DOHH2 (cell line): ENCODE measurements around the gene ZNF670.
"Not testable (repeated sequence)": the region's sequence is repeated elsewhere in the genome, so short reads cannot be mapped to it uniquely, and the experiment has no call there.

Source experiments
- H3F3A ChIP-seq: fragments of 200-600 bp; sonication (generic), shearing (Covaris generic); 2 replicates; pipeline ENCODE4 v1.6.0; 2016; ENCODE audit warnings: antibody characterized with exemption, mild to moderate bottlenecking; ENCODE audit not compliant: control insufficient read depth, insufficient read depth
- H3K27ac ChIP-seq: fragments of 200-600 bp; sonication (generic); 2 replicates; pipeline ENCODE4 v1.5.1; 2014; ENCODE audit warnings: low read depth, mild to moderate bottlenecking, low read length, moderate library complexity
- H3K27me3 ChIP-seq: fragments of 200-600 bp; sonication (generic); 2 replicates; pipeline ENCODE4 v1.6.1; 2014; ENCODE audit warnings: mild to moderate bottlenecking, low read length, mixed read lengths; ENCODE audit not compliant: control insufficient read depth
- H3K36me3 ChIP-seq: fragments of 200-600 bp; sonication (generic); 2 replicates; pipeline ENCODE4 v1.6.1; 2014; ENCODE audit warnings: mild to moderate bottlenecking, low read length, moderate library complexity, mixed read lengths; ENCODE audit not compliant: control insufficient read depth
- H3K4me1 ChIP-seq: fragments of 200-600 bp; sonication (generic); 2 replicates; pipeline ENCODE4 v1.6.1; 2014; ENCODE audit warnings: mild to moderate bottlenecking, low read length, mixed read lengths; ENCODE audit not compliant: control insufficient read depth
- H3K4me2 ChIP-seq: fragments of 200-600 bp; sonication (generic); 2 replicates; pipeline ENCODE4 v1.6.0; 2014; ENCODE audit warnings: mild to moderate bottlenecking, low read length, moderate library complexity
- H3K4me3 ChIP-seq: fragments of 200-600 bp; sonication (generic); 2 replicates; pipeline ENCODE4 v1.5.1; 2014; ENCODE audit warnings: mild to moderate bottlenecking, low read length, mixed read lengths
- H3K79me2 ChIP-seq: fragments of 200-600 bp; sonication (generic); 2 replicates; pipeline ENCODE4 v1.6.1; 2014; ENCODE audit warnings: mild to moderate bottlenecking, low read length, mixed read lengths; ENCODE audit not compliant: control insufficient read depth
- H3K9me2 ChIP-seq: fragments of 200-600 bp; sonication (generic); replicated peaks from 2 replicates; pipeline ENCODE4 v1.6.1; 2014; ENCODE audit warnings: mild to moderate bottlenecking, low read length, mixed read lengths; ENCODE audit not compliant: control insufficient read depth
- H3K9me3 ChIP-seq: fragments of 200-600 bp; sonication (generic); 2 replicates; pipeline ENCODE4 v1.6.1; 2014; ENCODE audit warnings: antibody characterized with exemption, low read length, mixed read lengths; ENCODE audit not compliant: control insufficient read depth, insufficient read depth
- H4K20me1 ChIP-seq: fragments of 200-600 bp; sonication (generic); 2 replicates; pipeline ENCODE4 v1.6.0; 2014; ENCODE audit warnings: low read depth, mild to moderate bottlenecking, antibody characterized with exemption, low read length, moderate library complexity; ENCODE audit not compliant: control insufficient read depth, insufficient read depth
- EZH2phosphoT487 ChIP-seq: fragments of 200-600 bp; sonication (generic); IDR thresholded peaks from 2 replicates; pipeline ENCODE4 v1.6.1; 2017; ENCODE audit warnings: borderline replicate concordance, mild to moderate bottlenecking, antibody characterized with exemption, low read length, moderate library complexity, mixed read lengths
- TF ChIP-seq, protein P1 (sequence below): fragments of 200-600 bp; sonication (generic); IDR thresholded peaks from one replicate; pipeline ENCODE4 v1.5.1; 2014; ENCODE audit warnings: antibody characterized with exemption, mild to moderate bottlenecking, low read depth, low read length; ENCODE audit not compliant: poor library complexity, severe bottlenecking

Gene ZNF670

DNA sequence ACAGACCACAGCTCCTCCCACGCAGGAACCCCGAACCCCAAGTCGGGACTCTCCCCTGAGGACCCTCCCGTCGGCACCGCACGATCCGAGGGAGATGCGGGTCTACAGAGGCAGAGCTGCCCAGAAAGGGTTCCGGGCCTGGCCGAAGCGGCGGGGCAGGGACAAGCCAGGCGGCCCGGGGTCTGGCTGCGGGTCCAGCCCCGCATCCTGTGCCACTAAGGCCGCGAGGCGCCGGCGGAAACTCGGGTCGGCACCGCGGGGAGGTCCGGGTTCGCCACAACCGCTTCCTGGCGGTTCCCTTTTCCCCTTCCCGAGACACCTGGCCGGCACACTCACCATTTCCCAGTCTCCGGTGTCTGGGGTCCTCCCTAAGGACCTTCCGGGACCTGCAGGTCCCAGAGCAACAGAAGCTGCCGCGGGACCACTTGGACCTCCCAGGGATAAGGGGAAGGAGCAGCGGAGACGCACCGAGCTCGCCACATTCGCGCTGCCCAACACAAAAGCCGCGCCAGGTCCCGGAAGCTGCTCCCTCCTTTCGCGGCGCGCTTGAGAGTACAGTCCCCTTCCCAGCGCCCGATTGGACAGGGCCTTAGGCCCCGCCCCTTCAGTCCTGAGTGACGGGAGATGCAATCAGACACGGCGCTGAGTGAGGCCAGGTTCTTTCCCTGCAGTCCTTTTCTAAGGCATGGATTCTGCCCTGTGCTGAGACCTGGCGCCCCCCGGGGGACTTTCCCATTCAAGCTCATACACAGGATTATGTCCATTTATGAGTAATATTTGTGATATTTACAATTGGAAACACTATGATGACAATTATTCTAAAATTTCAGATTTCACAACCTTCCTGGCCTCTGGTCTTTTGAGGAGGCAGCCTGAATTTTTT is at the start of gene ZNF670:
Gene ZNF670, minus strand, starts transcription at position 554 of the 883 bp plus-strand sequence. Its CDS starts 215 bp downstream, at position 339.
- Histone ChIP-seq H3K27ac (peak within 1 kb of the TSS; percentile 41), H3K4me2 (peak within 1 kb of the TSS; percentile 77)
- TF ChIP-seq, protein P1, sequence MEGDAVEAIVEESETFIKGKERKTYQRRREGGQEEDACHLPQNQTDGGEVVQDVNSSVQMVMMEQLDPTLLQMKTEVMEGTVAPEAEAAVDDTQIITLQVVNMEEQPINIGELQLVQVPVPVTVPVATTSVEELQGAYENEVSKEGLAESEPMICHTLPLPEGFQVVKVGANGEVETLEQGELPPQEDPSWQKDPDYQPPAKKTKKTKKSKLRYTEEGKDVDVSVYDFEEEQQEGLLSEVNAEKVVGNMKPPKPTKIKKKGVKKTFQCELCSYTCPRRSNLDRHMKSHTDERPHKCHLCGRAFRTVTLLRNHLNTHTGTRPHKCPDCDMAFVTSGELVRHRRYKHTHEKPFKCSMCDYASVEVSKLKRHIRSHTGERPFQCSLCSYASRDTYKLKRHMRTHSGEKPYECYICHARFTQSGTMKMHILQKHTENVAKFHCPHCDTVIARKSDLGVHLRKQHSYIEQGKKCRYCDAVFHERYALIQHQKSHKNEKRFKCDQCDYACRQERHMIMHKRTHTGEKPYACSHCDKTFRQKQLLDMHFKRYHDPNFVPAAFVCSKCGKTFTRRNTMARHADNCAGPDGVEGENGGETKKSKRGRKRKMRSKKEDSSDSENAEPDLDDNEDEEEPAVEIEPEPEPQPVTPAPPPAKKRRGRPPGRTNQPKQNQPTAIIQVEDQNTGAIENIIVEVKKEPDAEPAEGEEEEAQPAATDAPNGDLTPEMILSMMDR: no peak
- no peak for TF ChIP-seq EZH2phosphoT487

DNA sequence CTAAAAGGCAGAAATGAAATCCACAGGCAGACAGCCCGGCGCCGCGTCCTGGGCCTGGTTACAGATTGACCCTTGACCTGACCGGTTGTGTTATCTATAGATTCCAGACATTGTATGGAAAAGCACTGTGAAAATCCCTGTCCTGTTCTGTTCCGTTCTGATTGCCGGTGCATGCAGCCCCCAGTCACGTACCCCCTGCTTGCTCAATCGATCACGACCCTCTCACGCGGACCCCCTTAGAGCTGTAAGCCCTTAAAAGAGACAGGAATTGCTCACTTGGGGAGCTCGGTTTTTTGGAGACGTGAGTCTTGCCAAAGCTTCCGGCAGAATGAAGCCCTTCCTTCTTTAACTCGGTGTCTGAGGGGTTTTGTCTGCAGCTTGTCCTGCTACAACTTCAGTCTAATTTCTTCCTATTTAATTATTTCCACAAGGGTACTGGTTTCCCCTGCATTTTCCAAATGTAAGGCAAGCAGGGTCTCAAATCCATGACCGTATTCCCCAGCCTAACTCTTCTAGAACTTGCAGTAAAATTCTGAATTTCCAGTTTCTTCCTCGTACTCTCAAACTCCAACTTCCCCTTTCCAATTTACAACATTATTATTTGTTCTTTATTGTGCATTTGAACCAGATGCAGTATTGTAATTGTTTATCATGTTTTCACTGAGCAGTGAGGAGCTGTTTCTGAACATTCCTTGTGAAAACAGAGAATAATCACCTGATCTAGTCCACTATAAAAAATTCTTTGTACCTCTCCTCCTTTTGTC is 49.1 kb upstream of the ZNF670 start:
- not testable (repeated sequence) for H3K27me3 ChIP-seq, H3K9me2 ChIP-seq, H3K4me1 ChIP-seq, H4K20me1 ChIP-seq, H3K27ac ChIP-seq, H3F3A ChIP-seq
- peak overlapping the region; percentile 68 for H3K4me3 ChIP-seq
- peak overlapping the region; percentile 68 for H3K4me2 ChIP-seq
- peaks cover 32% of the 10 kb centered on the region for H3K79me2 ChIP-seq
- H3K9me3 ChIP-seq: peaks cover 14% of the 10 kb centered on the region; the same call in 1 of the 2 replicates
- peaks cover 26% of the 10 kb centered on the region for H3K36me3 ChIP-seq

More for the DNA sequence above, at the start of gene ZNF670:
- peaks cover 50% of the 10 kb centered on the region for H3K79me2 ChIP-seq
- no peaks in the 10 kb centered on the region for H3K9me2 ChIP-seq
- no peaks in the 10 kb centered on the region for H3F3A ChIP-seq
- H3K36me3 ChIP-seq: peaks cover 28% of the 10 kb centered on the region
- H3K4me3 ChIP-seq: peak within 1 kb of the TSS; percentile 85
- no peaks in the 10 kb centered on the region for H3K27me3 ChIP-seq
- H3K9me3 ChIP-seq: peaks cover 12% of the 10 kb centered on the region; the same call in 1 of the 2 replicates
- H3K4me1 ChIP-seq: peaks cover 24% of the 10 kb centered on the region
- H4K20me1 ChIP-seq: no peaks in the 10 kb centered on the region

DNA sequence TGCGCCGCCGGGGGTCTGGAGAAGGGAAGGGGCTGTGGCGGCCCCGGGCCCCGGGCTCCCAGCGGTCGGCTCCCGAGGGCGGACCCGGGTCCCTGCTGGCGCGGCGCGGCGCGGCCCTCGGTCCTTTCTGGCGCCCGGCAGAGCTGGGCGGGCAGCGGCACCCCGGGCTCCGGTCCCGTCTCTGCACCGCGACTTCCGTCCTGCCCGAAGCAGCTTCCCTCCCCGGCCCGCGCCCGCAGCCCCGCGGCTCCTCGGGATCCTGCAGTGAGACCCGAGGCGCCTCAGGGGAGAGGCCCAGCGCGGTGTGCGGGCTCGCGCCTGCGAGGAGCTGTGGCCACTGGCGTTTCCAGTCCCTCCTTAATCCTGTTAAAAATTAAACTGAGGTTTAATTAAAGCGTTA is 48.0 kb upstream of the ZNF670 start:
- not testable (repeated sequence) for H3K9me3 ChIP-seq
- peaks cover 15% of the 10 kb centered on the region for H3K36me3 ChIP-seq

DNA sequence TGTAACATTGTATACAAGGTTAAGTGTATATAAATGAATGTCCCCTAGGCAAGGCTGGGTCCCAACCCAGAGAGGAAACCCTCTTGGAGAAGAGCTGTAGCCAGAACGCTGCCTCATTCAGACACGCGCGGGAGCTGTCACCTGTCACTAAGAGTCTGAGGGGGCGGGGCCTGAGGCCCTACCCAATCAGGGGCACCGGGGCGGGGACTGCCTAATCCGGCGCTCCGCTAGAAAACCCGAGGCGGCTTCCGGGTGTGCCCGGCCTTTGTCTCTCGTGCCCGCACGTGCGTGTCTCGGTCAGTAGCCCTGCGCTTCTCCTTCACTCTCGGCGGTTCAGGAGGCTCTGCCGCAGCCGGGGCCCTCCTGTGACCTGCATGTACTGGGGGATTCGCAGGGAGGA is 47.6 kb upstream of the ZNF670 start:
- not testable (repeated sequence) for H3K27ac ChIP-seq, H3K4me2 ChIP-seq
- peaks cover 18% of the 10 kb centered on the region for H3K79me2 ChIP-seq

More for the DNA sequence above, 48.0 kb upstream of the ZNF670 start:
- H4K20me1 ChIP-seq, H3K4me3 ChIP-seq, H3F3A ChIP-seq, H3K4me2 ChIP-seq, H3K4me1 ChIP-seq, H3K27me3 ChIP-seq, H3K27ac ChIP-seq, H3K9me2 ChIP-seq: not testable (repeated sequence)
- H3K79me2 ChIP-seq: peaks cover 23% of the 10 kb centered on the region

More for the DNA sequence above, 47.6 kb upstream of the ZNF670 start:
- not testable (repeated sequence) for H3K4me3 ChIP-seq, H3K9me2 ChIP-seq, H4K20me1 ChIP-seq, H3K27me3 ChIP-seq, H3K9me3 ChIP-seq, H3K4me1 ChIP-seq, H3F3A ChIP-seq
- peaks cover 11% of the 10 kb centered on the region for H3K36me3 ChIP-seq
